GM12873 (cell line): Measurements from ENCODE around the gene ZNF239.

ENCODE experiments used
- TF ChIP-seq, protein P1 (sequence below): IDR thresholded peaks from 2 replicates; pipeline ENCODE4 v1.5.1; 2012; ENCODE audit warnings: low read depth, mild to moderate bottlenecking, moderate library complexity, low read length, control low read depth; ENCODE audit not compliant: insufficient read depth; ENCODE audit errors: missing control alignments

Gene ZNF239

DNA sequence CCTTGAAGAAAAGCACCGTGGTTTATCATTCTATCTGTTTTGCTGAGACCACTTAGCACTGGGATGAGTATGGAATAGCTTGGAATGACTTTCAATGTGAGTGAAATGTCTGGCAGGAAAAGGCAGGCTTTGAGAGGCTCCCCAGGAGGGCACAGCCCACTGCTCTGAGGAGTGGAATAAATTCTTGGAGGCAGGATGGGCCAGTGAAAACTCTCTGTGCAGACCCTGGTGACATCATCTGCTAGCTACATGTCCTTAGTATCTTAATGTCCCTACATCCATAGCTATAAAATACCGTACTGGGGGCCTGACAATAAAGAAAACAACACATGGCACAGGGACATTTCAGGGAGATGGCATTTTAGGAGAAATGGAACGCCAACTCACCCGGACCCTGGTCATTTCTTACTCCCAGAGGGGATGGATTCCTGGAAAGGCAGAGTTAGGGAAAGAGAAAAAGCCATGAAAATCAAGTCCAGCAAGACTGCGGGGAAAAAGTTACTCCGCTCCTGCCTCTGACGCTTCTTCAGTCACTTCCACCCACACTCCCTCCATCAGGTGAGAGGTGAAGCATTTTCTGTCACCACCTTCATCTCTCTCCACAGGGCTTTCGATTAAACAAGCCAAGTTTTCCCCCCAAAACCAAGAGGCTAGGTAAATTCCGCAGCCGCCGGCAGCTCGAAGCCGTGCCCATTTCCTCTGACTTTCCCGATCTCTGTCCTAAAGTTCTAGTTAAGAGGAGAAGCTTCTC is 991 bp downstream of the ZNF239 start:
- TF ChIP-seq, protein P1, sequence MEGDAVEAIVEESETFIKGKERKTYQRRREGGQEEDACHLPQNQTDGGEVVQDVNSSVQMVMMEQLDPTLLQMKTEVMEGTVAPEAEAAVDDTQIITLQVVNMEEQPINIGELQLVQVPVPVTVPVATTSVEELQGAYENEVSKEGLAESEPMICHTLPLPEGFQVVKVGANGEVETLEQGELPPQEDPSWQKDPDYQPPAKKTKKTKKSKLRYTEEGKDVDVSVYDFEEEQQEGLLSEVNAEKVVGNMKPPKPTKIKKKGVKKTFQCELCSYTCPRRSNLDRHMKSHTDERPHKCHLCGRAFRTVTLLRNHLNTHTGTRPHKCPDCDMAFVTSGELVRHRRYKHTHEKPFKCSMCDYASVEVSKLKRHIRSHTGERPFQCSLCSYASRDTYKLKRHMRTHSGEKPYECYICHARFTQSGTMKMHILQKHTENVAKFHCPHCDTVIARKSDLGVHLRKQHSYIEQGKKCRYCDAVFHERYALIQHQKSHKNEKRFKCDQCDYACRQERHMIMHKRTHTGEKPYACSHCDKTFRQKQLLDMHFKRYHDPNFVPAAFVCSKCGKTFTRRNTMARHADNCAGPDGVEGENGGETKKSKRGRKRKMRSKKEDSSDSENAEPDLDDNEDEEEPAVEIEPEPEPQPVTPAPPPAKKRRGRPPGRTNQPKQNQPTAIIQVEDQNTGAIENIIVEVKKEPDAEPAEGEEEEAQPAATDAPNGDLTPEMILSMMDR = no peak

DNA sequence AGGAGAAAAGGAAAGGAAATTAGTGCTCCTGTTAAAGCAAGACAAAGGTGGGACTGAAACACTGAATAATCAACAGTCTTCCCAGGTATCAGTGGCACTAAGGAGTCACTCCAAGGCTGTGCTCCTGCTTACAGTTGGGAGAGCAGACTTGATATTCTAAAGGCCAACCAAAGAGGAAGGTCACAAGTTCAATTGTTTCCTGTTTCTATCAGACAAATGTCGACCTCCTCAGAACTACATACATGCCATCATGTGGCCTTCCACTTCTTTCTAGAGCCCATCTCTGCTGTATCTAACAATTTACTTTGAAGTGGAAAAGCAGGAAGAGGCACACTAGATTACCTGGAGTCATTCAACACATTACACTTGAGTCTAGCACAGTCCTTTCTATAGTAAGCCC is 3.4 kb downstream of the ZNF239 start:
- TF ChIP-seq, protein P1 = no peak

- TF ChIP-seq, protein P1 = no peak
Measured at GRCh38 chr10:43569681-43570080, 4.7 kb downstream of the ZNF239 start.

DNA sequence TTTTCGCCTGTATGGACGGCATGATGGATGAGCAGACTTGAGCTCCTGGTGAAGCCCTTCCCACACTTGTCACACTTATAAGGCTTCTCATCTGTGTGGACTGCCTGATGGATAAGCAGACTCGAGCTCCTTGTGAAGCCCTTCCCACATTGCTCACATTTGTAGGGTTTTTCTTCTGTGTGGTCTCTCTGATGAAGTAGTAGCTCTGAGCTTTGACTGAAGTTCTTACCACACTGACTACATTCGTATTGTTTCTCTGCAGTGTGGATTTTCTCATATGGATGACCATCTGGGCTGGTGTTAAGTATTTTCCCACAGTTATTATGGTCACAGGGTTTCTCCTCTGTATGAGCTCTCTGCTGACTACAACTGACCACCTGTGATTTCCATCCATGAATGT is 17.2 kb downstream of the ZNF239 start:
- TF ChIP-seq, protein P1 = no peak

DNA sequence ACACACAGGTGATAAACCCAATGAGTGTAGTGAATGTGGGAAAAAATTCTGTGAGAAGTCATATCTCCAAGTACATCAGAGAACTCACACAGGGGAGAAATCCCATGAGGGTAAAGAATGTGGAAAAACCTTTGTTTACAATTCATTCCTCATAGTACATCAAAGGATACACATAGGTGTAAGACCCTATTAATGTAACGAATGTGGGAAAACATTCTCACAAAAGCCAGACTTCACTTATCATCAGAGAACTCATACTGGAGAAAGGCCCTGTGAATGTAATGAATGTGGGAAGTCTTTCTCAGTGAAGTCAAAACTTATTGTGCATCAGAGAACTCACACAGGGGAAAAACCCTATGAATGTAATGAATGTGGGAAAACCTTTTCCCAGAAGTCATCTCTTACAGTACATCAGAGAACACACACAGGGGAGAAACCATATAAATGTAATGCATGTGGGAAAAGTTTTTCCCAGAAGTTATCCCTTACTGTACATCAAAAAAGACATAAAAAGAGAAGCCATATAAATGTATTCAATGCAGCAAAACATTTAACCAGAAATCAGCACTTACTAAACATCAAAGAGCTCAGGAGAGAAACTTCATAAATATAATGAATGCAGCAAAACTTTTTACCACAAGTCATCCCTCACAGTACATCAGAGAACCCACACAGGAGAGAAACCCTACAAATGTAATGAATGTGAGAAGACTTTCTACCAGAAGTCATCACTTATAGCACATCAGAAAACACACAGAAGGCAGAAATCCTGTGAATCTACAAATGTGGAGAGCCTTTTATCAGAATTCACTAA is 49.8 kb downstream of the ZNF239 start:
- TF ChIP-seq, protein P1 = no peak
